Activated T-cell treated with anti-CD3 and anti-CD28 coated beads, Interleukin-2, amount 50 U/mL, for 48 hours (primary cell): ENCODE results near the gene KNOP1.

Source experiments
- DNase-seq, 2 experiments: peaks; one replicate each; pipeline ENCODE4 v3.0.0-alpha.2; 2020

Gene KNOP1, protein sequence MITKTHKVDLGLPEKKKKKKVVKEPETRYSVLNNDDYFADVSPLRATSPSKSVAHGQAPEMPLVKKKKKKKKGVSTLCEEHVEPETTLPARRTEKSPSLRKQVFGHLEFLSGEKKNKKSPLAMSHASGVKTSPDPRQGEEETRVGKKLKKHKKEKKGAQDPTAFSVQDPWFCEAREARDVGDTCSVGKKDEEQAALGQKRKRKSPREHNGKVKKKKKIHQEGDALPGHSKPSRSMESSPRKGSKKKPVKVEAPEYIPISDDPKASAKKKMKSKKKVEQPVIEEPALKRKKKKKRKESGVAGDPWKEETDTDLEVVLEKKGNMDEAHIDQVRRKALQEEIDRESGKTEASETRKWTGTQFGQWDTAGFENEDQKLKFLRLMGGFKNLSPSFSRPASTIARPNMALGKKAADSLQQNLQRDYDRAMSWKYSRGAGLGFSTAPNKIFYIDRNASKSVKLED

DNA sequence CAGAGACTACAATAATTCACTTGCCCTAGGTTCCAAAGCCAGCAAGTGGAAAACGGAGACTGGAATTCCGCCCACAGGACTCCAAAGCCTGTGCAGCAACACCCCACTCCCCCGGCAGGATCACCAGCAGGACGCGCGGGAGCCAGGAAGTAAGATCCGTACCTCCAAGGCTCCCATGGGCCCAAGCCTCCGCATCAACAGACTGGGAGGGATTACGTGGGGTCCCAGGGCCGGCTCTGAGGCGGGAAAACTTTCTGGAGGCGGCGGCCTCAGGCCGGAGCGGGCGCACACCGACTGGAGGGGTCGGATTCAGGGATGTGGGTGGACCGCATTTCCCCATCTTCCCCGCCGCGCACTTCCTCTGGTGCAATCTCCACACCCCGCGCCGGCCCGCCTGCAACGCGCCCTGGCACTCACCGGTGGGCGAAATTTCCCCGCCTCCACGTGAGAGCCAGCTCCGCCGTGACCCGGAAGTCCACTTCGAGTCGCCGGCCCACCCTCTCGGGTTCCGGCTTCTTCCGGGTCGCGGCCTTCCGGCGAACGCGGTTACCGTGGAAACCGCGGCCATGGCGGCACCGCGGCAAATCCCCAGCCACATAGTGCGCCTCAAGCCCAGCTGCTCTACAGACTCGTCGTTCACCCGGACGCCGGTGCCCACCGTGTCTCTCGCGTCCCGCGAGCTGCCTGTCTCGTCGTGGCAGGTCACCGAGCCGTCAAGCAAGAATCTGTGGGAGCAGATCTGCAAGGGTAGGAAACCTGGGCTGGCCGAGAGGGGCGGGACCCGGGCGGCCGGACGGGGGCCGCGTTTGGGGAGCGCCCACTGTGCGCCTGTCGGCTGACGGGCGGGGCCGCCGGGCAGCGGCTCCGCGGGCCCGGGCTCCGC is at the start of gene KNOP1, which contains the start of gene IQCK:
Gene KNOP1, minus strand, starts transcription at position 487 of the 883 bp plus-strand sequence. CDS start 3,192 bp downstream, outside the sequence.
Gene IQCK, plus strand, starts transcription at position 531 of the 883 bp plus-strand sequence. Its CDS starts 36 bp downstream, at position 567.
- DNase-seq = peak; percentile 88 to 92

DNA sequence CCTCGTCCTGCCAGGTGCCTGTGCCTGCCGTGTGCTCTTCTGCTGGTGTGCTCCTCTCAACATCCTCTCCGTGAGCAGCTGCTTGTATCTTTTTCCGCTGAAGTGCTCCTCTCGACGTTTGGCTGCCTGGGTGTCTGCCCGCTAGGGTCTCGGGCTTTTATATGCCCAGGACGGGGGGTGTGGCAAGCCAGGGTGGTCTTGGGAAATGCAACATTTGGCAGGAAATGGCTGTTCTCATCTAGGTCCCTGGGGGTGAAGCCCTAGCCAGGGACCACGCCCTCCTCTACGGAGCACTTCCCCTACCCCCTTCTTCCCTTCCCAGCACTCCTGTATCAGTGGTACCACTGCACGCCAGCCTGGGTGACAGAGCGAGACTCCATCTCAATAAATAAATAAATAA is 49.5 kb upstream of the KNOP1 start:
- no peak for DNase-seq

DNA sequence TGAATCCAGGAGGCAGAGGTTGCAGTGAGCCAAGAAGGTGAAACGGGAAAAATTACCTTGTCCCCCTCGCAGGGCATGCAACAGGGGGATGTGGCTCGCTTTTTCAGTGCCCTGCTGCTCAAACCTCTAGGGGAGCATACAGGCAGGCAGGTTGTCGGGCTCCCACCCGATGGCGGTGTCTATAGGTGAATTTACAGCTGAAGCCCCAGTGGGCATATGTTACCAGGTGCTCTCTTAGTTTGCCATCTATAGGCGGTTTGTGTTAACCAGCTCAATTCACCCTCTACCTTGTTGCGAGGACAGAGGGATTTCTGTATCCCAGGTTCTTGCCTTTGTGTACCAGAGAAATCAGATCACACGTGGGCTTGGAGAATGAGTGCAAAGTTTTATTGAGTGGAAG is 49.0 kb upstream of the KNOP1 start:
- DNase-seq = no peak

DNA sequence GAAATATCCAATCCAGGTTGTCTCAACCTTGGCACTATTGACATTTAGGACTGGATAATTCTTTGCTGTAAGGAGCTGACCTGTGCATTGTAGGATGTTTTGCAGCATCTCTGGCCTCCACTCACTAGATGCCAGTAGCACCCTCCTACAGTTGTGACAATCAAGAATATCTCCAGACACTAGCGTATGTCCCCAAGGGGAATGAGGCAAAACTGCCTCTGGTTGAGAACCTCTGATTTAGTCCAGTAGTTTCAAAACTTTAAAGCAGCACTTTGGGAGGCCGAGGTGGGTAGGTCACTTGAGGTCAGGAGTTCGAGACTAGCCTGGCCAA is 48.5 kb upstream of the KNOP1 start:
- no peak for DNase-seq

DNA sequence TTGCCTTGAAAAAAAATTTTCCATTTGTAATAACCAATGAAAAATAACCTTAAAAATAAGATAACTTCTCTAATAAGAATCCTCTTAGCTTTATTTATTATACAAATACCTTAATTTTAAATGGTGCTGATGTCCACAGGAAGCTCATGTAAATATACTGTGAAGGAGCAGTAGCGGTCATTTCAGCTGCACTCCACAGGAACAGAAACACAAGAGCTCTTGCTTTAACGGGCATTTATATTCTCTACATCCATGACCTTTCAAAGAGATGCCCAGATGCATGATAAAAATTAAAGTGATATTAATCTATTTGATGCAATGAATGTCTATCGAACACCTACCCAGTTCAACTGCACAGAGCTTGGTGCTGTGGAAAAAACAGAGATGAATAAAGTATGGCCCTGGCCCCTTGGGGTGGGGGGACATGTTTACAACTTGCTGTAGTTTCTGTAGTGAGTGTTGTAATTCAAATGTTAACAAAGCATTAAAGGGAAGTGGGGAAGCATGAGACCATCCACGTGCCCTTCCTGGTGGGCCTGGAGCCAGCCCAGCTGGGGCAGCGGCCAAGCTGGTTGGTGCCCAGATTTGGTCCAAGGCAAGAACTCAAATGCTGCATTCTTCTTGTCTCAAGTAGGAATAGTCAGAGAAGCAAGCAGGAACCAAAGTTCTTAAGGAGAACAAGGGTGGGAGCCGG is 48.0 kb upstream of the KNOP1 start:
- no peak for DNase-seq

DNA sequence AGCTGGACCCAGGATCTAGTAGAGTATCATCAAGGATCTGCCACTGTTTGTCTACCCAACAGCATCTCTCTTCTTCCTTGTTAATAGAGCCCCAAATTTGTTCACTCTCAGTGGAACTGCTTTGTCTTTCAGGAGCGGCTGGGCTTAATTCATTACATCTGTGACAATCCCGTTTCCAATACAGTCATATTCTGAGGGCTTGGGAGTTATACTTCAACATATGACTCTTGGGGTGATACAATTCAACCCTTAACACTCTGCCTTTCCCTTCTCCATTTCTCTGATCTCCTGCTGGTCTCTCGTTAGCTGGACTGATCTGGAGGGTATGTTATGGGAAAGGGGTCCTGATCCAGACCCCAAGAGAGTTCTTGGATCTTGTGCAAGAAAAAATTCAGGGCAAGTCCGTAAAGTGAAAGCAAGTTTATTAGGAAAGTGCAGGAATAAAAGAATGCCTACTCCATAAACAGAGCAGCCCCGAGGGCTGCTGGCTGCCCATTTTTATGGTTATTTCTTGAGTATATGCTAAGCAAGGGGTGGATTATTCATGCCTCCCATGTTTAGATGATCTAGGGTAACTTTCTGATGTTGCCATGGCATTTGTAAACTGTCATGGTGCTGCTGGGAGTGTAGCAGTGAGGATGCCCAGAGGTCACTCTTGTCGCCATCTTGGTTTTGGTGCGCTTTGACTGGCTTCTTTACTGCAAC is 42.5 kb upstream of the KNOP1 start:
- DNase-seq = no peak

DNA sequence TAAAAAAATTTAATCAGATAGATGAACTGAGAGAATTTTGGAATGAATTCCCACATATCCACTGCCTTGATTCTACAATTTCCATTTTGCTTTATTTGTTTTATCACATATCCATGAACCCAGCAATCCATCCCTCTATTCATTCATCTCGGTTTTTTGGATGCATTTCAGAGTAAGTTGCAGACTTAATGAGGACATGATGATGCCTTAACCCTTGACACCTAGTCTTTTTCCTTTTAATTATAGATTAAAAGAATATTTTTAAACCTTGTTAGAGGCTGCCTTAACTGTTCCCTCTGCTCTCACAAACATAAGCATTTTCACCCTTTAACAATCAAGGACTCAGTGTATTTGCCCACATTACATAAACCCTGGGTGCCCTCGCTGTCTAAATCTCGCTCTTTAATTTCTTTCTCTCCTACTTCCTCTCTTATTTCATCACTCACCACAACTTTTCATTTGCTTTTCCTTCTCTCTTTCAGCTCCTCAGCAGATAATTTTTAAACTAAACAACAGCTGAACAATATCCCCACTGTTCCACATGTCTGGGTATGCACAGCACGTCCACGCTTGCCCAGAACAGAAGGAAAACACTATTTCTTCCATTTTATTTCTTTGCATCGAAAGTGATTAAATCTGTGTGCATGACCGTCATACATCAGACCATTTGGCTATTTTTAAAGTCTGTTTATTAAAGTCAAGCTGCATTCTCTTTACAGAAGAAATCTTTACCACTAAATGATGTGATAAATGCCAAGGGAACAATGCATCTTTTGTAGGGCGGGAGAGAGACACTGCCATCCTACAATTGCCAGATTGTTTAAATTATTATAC is 40.0 kb upstream of the KNOP1 start:
- no peak for DNase-seq

DNA sequence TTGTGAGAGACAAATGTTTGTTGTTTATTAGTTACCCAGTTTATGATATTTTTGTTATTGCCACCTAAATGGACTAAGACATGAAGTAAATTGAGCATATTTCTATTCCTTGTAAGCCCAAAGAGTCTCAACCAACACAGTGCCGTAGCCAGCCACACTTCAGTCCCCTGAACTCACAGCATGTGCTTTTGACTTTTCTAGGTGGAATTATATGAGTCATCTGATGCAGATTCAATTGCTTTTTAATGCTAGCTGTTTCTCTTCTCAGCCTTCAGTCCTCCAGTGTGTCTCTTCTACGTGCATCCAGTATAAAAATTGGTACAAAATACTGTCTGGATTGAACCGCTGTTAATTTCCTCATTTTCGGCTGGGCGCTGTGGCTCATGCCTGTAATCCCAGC is 39.0 kb upstream of the KNOP1 start:
- DNase-seq = no peak

DNA sequence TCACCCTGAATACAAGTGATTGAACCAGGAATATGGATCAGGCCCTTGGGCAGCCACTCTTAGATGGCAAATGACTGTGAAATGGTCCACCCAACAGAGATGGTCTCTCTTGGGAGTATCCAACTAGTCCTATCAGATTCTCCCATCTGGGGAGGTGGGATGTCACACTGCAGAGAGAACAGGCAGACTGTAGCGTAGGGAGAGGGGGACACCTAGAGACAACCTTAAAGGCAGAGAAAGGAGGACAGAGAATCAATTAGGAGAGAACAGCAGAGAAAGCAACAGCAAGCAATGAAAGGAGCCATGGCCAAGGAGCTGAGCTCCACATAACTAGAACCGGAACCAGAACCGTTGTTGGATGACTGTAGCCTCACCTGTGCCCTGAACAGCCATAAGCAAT is 37.2 kb upstream of the KNOP1 start:
- no peak for DNase-seq

DNA sequence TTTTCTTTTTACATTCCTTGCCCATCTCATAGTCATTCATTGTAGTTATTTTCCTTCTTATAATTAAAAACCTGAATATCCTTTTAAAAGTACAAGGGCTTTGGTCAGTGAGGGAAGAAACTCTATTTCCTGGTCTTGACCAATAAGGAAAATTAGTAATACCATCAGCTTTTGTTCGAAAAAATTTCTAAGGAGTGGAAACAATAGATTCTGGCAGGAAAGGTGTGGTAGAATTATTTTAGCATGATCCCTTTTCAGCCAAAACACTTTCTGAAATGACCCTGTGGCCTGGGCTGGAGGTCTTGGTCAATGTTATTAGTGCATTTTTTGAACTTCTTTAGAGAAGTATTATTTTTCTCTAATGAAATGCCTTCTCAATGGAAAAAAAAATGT is 36.6 kb upstream of the KNOP1 start:
- no peak for DNase-seq

DNA sequence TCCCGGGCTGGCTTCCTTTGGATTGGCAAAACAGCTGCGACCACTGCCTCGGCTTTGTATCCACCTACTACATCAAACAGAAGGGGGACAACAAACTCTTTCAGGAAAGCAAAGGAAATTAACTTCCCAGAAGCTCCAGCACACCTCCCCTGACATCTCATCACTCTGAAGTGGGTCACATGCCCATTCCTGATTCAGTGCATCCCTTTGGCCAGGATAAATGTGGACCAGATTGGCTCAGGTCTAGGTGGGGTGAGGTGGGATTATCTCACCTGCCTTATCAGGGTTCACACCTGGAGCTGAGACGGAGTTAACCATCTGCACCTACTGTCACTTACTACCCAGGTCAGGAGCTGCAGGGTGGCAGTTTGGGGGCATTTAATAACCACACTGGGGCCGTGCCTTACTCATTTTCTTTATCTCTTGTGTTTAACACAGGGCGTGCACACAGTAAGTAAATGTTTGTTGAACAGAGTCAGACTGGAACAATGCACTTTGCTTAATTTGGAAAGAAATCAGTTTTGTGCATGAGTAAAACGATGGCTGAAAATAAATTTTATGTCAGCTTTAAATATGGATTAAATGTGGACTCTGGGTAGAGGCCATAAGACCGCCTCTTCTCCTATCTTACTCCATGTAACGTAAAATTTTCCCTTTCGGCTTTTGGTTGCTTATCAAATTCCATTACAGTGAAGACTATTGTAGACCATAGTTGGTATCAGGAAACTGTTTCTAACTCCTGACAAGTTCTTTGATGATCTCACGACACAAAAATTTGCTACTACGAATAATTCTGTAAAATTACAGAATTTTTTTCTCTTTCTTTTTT is 36.0 kb upstream of the KNOP1 start:
- no peak for DNase-seq

DNA sequence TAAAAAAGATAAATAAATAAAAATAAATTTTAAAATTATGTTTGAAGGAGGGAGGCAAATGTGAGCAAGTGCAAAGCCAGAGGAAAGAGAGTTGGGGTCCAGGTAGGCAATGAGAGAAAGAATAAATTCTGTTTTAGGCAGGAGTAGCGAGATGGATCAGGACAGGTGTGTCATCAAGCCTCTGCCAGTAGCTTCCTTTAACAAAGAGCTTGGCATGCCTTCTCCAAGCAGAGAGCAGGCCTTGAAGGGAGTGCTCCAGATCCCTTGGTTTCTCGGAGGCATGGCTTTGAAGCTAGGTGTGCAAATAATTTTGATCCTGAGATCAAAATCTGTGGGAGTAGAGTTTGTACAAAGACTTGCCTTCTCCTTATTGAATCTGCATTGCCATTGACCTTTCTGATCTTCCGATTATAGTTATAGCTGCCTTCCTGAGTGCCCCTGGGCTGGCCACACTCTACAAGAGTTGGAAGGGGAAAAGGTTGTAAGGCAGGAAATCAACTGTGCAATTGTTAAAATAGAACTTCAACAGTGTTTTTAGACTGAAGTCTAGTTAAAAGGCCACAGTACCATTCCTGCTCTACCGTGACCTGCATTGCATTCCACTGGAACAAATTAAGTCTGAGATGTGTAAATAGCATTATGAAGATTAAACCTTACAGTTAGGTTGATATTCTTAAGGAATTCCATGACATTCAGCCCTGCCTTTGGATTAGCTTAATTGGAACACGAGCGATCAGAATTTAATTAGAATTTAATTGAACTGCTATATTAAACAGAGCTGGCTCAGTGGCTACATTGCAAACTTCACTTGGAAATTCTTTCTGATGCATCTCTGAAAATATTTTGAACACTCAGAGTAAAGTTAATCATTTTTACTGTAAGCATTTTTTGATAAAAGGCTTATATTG is 33.7 kb upstream of the KNOP1 start:
- no peak for DNase-seq

DNA sequence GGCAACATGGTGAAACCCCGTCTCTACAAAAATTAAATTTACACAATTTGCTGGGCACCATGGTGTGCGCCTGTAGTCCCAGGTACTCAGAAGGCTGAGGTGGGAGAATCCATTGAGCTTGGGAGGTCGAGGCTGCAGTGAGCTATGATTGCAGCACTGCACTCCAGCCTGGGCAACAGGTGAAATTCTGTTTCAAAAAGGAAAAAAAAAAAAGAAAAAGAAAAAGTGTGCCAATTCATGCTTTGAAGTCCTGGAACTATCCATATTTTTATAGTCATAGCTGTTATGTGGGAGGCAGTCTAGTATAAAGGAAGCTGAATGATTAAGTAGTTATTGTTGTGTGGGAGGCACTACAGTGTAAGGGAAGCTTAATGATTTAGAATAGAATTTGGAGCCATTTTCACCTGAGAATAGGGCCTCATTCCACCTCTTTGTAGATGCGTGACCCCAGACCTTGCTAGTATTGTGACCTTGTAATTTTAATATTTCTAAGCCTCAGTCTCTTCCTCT is 31.6 kb upstream of the KNOP1 start:
- DNase-seq = no peak

DNA sequence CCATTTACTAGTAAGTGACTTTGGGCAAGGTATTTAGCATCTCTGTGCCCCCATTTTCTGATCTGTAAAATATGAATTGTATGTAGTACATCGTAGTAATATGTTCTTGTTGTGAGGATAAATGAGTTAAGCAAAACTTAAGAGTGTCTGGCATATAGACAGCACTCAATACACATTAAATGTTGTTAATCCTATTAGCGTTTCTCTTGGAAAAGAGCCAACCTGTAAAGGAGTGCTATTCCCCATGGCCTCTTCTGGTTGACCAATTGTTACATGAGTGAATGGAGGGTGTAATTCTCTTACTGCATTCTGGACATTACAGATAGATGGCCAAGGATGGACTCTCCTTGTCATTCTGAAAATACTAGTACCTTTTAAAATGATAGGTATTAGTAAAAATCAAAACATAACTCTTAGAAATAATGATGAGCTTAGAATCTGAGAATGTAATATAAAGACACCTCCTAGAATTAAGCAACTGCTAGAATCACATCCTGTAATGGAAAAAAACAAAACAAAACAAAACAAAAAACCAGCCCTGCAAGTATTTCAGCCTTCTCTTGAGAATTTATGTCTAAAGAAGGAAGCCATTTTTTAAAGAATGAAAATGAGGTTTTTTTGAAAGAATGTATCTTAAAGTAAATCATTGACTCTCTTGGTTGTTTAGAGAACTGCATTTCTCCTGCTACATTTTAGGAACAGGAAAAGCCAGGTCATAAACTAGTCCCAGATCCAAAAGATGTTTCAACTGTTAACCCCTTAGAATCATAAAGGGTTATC is 30.6 kb upstream of the KNOP1 start:
- DNase-seq = no peak

DNA sequence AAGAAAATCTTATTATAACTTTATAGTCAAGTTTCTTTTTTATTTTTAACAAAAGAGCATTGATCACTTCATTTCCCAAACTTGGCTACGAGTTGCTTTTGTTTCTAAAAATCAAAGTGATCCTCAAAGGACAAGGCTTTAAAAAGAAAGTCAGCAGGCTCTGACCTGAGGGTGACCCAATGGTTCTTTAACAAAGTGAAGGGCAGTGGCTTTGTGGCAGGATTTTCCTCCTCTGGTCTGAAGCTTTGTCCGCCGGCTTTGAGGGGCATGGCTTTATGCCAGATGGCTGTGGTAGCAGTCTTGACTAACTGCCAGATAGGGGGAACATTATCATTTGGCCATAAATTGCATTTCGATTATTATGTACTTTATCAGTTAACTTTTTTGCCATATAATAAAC is 28.5 kb upstream of the KNOP1 start:
- DNase-seq = no peak

DNA sequence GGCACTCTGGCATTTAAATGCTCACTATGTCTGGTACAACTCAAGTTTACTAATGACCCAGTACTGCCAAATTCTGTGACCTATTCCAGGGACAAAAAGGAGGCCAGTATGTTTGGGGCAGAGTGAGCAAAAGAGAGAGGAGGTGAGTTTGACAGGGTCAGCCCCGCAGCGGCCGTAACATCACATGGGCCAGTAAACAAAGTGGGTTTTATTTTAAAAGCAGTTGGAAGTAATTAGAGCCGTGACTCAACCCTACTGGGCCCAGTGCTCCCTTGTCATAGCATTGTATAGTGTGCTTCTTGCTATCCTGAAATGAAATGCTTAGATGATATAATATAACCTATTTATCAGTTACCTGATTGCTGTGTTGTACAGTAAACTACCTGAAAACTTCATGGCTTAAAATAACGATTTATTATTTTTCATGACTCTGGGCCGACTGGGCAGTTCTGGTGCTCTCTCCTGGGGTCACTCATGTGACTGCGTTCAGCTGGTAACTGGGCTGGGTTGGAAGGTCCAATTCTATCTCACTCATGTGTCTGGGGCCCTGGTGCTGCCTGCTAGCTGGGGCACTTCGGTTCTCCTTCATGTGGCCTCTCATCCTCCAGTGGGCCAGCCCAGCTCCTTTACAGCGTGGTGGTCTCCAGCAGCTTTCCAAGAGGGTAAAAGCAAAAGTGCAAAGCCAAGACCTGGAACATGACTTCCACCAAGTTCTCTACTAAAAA is 27.4 kb upstream of the KNOP1 start:
- no peak for DNase-seq

DNA sequence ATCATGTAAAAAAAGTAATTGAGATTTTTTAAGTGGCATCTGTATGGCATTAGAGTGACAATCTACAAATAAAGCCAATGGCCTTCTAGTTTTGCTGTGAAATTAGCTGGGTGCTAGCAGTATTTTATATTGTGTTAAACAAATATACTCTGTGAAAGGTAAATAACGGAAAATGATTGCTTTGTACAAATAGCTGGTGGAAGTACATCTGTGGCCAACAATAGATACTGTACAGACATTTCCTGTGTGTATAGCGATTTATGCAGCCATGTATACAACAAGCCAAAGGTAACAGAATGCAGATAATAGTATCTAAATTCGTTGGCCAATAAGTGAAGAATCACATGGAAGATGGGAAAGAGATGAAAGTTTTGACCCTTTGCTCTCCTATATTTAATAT is 26.6 kb upstream of the KNOP1 start:
- no peak for DNase-seq

DNA sequence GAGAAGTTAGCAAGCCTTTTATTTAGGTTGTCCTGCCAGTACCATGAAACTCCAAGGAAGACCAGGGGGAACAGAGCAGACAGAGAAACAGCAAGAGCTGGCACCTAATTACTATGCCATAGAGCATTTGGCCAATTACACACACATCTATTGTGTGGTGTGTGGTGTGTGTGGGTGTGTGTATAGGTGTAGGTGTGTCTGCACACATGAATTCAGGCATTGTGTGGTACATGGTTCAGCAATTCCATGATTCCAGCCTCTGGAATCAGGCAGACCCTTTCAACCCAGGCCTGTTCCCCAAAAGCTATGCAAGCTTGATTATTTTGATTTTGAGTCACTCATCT is 25.8 kb upstream of the KNOP1 start:
- DNase-seq = no peak
